Measurements from ENCODE around the gene TPD52L3.

DNA sequence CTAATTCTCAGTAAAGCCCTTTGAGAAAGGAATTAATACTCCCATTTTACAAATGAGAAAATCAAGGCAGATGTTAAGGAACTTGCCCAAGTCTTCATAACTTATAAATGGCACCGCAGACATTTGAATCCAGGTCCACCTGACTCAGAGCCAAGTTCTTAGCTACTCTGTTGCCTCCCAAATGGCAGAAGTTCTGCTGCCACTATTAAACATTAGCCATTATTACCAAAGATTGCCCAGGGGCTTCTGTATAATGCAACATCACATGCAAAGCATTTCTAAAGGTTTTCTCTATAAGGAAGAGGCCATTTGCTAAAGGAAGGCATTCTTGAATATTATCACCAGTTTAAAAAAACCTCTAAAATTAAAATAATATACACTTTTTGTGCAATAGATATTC lies 28.3 kb downstream of the TPD52L3 start:
- TF ChIP-seq PPARA (CRISPR knock-in tag; IDR thresholded peaks at IDR 0.05; ENCODE audit: borderline replicate concordance), result no peak
- TF ChIP-seq, protein P1, sequence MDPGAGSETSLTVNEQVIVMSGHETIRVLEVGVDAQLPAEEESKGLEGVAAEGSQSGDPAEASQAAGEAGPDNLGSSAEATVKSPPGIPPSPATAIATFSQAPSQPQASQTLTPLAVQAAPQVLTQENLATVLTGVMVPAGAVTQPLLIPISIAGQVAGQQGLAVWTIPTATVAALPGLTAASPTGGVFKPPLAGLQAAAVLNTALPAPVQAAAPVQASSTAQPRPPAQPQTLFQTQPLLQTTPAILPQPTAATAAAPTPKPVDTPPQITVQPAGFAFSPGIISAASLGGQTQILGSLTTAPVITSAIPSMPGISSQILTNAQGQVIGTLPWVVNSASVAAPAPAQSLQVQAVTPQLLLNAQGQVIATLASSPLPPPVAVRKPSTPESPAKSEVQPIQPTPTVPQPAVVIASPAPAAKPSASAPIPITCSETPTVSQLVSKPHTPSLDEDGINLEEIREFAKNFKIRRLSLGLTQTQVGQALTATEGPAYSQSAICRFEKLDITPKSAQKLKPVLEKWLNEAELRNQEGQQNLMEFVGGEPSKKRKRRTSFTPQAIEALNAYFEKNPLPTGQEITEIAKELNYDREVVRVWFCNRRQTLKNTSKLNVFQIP (CRISPR knock-in tag; IDR thresholded peaks at IDR 0.05; ENCODE audit: borderline replicate concordance, low read depth), result no peak
- no peak for TF ChIP-seq BACH2 (CRISPR knock-in tag; IDR thresholded peaks at IDR 0.05; ENCODE audit: borderline replicate concordance)
- no peak for TF ChIP-seq TOX (CRISPR knock-in tag; IDR thresholded peaks at IDR 0.05; ENCODE audit: borderline replicate concordance)
- TF ChIP-seq, protein P2, sequence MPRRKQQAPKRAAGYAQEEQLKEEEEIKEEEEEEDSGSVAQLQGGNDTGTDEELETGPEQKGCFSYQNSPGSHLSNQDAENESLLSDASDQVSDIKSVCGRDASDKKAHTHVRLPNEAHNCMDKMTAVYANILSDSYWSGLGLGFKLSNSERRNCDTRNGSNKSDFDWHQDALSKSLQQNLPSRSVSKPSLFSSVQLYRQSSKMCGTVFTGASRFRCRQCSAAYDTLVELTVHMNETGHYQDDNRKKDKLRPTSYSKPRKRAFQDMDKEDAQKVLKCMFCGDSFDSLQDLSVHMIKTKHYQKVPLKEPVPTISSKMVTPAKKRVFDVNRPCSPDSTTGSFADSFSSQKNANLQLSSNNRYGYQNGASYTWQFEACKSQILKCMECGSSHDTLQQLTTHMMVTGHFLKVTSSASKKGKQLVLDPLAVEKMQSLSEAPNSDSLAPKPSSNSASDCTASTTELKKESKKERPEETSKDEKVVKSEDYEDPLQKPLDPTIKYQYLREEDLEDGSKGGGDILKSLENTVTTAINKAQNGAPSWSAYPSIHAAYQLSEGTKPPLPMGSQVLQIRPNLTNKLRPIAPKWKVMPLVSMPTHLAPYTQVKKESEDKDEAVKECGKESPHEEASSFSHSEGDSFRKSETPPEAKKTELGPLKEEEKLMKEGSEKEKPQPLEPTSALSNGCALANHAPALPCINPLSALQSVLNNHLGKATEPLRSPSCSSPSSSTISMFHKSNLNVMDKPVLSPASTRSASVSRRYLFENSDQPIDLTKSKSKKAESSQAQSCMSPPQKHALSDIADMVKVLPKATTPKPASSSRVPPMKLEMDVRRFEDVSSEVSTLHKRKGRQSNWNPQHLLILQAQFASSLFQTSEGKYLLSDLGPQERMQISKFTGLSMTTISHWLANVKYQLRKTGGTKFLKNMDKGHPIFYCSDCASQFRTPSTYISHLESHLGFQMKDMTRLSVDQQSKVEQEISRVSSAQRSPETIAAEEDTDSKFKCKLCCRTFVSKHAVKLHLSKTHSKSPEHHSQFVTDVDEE (CRISPR knock-in tag; IDR thresholded peaks at IDR 0.05), result no peak
- no peak for TF ChIP-seq ZC3H10 (CRISPR knock-in tag; IDR thresholded peaks at IDR 0.05)
- TF ChIP-seq ZFP30 (CRISPR knock-in tag; IDR thresholded peaks at IDR 0.05), result no peak
- TF ChIP-seq ESRRG (CRISPR knock-in tag; IDR thresholded peaks at IDR 0.05), result no peak
- TF ChIP-seq CSDC2 (CRISPR knock-in tag; IDR thresholded peaks at IDR 0.05), result no peak
- no peak for TF ChIP-seq GLIS3 (CRISPR knock-in tag; IDR thresholded peaks at IDR 0.05)
- TF ChIP-seq, protein P3, sequence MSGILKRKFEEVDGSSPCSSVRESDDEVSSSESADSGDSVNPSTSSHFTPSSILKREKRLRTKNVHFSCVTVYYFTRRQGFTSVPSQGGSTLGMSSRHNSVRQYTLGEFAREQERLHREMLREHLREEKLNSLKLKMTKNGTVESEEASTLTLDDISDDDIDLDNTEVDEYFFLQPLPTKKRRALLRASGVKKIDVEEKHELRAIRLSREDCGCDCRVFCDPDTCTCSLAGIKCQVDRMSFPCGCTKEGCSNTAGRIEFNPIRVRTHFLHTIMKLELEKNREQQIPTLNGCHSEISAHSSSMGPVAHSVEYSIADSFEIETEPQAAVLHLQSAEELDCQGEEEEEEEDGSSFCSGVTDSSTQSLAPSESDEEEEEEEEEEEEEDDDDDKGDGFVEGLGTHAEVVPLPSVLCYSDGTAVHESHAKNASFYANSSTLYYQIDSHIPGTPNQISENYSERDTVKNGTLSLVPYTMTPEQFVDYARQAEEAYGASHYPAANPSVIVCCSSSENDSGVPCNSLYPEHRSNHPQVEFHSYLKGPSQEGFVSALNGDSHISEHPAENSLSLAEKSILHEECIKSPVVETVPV (CRISPR knock-in tag; IDR thresholded peaks at IDR 0.05), result no peak
- TF ChIP-seq, protein P4, sequence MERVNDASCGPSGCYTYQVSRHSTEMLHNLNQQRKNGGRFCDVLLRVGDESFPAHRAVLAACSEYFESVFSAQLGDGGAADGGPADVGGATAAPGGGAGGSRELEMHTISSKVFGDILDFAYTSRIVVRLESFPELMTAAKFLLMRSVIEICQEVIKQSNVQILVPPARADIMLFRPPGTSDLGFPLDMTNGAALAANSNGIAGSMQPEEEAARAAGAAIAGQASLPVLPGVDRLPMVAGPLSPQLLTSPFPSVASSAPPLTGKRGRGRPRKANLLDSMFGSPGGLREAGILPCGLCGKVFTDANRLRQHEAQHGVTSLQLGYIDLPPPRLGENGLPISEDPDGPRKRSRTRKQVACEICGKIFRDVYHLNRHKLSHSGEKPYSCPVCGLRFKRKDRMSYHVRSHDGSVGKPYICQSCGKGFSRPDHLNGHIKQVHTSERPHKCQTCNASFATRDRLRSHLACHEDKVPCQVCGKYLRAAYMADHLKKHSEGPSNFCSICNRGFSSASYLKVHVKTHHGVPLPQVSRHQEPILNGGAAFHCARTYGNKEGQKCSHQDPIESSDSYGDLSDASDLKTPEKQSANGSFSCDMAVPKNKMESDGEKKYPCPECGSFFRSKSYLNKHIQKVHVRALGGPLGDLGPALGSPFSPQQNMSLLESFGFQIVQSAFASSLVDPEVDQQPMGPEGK (CRISPR knock-in tag; IDR thresholded peaks at IDR 0.05; ENCODE audit: borderline replicate concordance), result no peak
- TF ChIP-seq SNAI2 (CRISPR knock-in tag; IDR thresholded peaks at IDR 0.05), result no peak
- no peak for TF ChIP-seq ZFP3 (CRISPR knock-in tag; IDR thresholded peaks at IDR 0.05)

Measured in SK-N-SH treated with all-trans-retinoic acid at 6 μM for 48 hours (cell line).